Stimulated activated naive CD4-positive, alpha-beta T cell treated with Interleukin-2 at 50 U/mL for 16 hours (primary cell): Measurements from ENCODE around the gene PLAAT3.
"Not testable (repeated sequence)": the region's sequence is repeated elsewhere in the genome, so short reads cannot be mapped to it uniquely, and the experiment has no call there.

Experiments used
- DNase-seq: peaks from one replicate; lab custom pipeline; 2025; lab: John Stamatoyannopoulos, UW

The PLAAT3 gene

DNA sequence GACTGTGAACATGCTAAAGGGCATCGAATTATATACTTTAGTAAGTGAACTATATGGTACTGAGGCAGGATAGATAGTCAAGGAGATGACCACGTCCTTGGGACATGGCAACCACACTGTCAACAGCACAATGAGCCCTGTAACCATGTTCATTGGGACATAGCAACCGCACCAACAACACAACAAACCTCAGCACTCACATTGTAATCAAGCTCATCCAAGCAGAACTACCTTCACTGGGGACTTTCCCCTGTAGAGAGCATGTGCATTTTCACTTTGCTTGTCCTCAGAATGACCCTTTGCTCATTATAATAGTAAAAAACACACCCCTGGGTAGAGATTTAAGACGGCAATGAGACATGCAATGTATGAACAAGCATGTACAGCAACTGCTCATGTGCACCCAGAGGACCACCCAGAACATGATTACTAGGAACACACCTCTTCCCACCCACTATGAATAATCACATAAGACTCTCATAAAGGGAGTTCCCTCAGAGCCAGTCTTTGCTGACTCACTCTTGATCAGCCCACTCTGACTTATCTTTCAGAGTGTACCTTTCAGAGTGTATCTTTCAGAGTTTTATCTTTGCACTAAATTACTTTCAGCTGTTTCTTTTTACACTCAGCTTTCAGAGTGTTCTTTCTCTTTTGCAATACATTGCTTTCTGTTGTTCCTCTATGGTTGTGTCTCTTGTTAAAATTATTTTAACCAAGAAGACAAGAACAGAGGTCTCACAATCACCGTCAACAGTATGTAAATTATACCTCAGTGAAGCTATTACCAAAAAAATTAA lies 47.0 kb downstream of the PLAAT3 start:
- DNase-seq: peak; percentile 65

DNA sequence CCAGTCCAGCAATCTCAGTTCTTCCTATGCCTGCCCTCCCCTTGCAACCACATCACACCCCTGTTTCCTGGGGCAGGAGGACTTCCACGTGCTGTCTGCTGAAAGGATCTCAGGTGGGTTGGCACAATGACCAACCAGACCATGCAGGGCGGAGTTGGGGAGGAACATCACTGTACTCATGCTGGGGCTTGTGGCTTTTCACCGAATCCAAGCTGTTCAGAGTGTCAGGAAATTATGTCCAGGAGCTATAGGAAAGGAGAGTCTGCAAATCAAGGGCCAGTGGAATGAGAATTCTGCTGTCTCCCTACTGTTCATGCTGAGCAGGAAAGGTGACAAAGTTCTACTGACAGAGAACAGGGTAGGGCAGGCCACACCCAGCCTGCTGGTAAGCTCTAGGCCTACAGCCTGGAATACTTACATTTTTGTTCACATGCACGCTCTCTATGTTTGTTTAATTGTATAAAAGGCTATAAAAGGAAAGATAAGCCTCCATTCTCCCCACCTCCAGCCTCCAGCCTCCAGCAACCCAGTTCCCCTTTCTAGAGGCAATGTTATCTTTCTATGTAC lies 49.4 kb downstream of the PLAAT3 start:
- no peak for DNase-seq

DNA sequence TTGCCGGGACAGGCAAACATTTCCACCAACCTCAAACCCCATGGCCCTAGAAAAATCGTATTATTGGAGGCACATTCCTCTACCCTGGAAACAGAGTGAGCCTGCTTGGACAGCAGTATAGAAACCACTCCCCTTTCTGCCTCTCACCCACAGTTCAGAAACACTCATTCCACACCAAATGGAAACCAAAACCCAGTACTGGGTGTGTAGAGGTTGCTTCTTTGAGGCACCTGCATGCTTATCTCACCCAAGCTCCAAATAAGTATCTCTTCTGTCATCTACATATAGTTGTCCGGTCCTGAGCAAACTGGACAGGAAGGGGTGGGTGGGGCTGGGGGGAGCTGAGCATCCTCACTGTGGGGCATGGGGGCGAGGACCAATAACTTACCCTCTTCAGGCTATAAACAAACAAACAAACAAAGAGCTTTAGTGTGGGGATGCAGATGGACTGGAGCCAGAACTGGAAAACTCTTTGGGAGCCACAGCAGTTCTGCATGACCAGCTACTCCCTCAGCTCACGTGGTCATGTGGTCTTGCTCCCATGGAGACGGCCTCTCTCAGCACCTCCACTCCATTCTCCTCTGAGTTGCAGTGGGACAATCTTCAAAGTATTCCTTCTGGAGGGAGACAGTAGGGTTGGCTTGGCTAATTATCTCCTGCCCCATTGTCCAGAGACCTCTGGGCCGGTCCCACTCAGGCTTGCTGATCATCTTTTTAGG lies 50.0 kb downstream of the PLAAT3 start:
- no peak for DNase-seq

DNA sequence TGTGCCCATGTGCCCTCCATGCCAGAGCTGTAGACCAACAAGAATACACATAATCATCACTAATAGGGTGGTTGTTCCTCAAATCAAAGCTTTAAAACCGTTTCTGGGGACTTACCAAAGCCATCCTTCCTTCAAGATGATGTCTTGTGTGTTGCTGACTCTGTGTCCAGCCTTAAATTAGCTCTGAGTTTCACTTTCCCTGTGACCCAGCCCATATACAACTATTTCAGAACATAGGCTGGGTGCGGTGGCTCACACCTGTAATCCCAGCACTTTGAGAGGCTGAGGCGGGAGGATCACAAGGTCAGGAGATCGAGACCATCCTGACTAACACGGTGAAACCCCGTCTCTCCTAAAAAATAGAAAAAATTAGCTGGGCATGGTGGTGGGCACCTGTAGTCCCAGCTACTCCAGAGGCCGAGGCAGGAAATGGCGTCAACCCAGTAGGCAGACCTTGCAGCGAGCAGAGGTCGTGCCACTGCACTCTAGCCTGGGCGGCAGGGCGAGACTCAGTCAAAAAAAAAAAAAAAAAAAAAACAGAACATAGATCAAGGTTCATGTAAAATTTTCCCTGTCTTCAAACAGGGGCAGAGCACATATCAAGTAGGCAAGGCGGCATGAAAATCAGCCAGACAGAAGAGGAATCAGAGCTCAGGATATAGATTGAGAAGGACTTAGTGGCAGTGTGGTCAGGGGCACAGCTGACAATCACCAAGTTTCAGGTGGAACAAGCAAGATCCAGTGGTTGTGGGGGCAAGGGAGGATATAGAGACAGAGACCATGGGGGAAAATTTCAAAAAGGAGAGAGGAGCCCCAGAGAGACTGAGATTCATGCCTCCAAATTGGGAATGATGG lies 50.8 kb downstream of the PLAAT3 start, which contains the start of gene PLAAT2:
TSS of gene PLAAT2 (minus strand) at position 179 of the 855 bp plus-strand sequence. CDS start at position 124, 55 bp downstream.
- no peak for DNase-seq

DNA sequence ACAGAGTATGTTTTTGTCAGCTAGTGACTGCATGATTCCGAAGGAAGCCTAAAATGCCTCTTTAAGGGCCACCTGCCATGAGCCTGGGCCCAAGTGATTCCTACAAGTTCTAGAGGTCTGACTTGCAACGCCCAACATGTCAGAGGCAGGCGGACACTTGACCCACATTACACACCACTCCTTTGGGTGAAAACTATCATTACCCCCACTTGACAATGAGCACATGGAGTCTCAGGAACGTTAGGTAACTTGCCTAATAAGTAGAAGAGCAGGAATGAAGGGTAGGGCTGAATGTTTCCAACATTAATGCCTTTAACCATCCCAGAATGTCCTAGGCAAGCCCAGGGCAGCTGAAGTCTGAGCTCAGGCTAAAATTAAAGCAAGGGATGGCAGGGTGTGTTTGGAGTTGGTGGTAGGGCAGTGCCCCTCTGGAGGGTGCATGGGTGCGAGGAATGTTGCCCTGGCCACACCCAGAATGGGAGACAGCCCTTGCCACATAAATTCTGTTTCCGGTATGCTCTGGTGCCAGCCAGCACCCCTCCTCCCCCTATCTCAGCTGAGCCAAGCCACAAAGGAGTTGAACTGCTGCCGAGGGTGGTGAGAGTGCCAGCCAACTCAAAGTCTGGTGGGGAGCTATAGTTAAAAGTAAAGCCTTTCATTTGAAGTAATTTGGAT lies 53.6 kb downstream of the PLAAT3 start:
- no peak for DNase-seq

DNA sequence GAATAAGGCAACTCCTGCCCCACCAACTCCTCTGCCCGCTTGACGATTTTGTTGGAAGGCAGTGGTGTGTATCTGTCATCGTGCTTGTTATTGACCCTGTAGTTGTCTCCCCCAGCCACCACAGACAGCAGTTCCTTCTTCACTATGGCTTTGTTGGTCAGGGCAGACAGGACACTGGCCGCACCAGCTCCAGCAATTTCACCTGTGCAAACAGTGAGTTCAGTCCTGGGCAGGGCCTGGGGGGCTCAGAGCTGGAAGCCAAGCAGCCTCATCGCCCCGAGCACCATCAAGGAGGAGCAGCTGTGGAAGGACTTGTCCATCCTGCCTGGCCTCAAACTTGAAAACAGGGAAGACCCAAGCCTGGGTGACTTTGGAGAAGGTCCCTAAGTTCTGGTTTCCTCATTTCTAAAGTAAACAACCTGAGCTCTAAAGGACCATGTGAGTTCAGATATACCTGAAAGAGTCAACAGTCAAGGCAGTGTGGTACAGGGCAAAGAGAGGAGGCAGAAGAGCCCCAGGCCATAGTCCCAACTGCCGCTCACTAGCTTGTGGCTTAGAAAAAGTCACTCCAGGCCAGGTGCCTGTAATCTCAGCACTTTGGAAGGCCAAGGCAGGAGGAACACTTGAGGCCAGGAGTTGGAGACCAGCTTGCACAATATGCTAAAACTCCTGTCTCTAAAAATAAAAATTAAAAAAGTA lies 55.6 kb downstream of the PLAAT3 start:
- no peak for DNase-seq

DNA sequence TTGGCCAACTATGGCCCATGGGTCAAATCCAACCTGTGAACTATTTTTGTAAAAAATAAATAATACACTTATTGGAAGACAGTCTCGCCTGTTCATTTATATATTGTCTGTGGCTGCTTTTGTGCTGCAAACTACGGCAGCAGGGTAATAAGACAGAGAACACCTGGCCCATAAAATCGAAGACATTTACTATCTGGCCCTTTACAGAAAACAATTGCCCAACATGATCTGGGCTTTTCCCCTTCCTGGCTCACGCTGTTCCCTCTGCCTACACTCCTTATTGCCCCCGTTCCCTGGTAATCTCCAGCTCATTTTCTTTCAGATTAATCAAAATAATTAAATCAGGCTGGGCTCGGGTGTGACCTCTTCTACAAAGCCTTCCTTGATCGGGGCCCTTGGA lies 56.7 kb downstream of the PLAAT3 start:
- no peak for DNase-seq

DNA sequence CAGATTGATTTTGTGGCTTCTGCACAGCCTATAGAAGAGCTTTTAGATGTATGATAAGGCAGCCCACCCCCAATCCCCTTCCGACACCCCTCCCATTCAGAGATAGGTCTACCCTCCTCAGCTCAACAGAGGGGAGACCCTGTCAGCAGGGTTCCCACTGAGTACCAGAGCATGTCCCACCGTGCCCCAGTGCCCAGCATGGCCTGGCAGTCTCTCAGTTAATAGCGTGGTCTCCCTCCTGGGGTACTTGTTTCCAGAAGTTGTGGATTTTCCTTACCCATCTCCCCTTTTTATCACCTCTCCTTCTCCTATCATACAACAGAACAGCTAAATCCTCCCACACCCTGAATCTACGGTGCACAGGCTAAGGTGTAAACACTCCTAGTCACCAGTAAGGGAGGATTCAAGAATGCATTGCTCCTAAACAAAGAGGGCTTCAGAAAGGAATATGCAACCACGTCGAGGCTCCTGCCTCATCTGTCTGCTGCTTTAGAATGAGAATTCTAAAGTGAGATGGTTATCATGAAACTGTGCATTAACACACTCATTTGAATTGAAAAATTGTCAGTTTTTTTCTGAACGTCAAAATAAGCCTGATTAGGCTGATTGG lies 57.7 kb downstream of the PLAAT3 start:
- no peak for DNase-seq

DNA sequence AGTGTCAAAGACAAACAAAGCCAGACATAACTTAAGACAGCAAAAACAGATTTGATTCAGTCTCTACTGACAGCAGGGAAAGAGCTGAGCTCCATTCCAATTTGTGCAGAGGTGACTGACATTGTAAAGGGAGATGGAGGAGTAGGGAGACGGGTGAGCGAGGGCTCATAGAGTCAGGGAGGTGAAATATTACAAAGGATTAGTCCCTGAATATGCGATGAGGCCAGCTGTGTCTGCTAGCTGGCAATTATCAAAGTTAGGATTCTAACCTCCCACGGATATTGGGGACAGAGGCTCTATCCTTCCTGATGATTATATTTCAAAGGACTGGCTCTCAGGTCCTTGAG lies 59.4 kb downstream of the PLAAT3 start:
- no peak for DNase-seq

DNA sequence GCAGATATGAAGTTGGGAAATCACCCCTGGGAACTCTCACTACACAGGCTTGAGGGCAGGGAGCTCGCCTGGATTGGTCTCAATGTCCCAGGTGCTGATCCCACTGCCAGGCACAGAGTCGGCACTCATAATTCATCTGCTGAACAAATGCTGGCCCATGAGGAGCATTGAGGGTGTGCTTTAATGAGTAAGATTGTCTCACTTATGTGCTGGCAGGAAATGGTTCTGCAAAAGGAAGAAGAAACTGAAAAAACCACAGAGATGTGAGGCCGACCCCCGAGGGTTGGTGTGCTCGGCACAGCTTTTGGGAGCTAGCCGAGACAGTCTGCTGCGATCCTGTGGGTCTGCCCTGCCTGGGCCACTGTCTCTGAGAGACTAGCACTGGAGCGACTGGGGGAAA lies 60.5 kb downstream of the PLAAT3 start:
- DNase-seq: peak; percentile 24

DNA sequence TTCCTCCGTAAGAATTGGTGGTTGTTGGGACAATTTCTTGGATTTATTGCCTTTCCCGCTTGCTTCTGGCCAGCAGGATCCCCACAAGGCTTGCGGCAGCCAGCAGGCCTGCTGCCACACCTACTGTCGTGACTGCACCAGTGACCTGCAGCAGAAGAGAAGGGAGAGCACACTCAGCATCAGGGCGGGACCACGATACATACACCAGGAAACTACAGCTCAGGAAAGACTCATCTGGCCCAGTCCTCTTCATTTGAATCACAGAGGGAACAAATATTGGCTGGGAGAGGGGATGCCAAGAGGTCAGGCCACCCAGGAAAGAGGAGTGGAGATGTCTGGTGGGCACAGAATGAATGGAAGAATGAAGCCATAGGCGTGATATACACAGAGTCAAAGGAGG lies 61.3 kb downstream of the PLAAT3 start:
- no peak for DNase-seq

DNA sequence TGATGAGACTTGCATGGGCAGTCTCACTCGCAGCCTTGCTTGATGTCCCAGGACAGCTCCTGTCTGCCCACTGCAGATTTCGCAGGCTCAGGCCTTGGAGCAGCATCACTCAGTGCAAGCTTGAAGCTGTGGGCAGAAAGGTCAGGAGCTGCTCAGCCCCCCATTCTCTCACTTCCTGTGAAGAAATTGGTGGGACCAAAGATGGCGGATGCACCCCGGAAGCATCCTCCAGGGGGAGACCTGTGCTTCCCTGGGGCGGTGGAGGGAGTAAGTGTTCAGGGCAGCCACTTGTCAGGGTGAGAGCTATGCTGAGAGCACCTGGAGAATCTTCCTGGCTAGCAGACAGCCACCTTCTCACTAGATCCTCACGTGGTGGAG lies 62.4 kb downstream of the PLAAT3 start:
- no peak for DNase-seq

DNA sequence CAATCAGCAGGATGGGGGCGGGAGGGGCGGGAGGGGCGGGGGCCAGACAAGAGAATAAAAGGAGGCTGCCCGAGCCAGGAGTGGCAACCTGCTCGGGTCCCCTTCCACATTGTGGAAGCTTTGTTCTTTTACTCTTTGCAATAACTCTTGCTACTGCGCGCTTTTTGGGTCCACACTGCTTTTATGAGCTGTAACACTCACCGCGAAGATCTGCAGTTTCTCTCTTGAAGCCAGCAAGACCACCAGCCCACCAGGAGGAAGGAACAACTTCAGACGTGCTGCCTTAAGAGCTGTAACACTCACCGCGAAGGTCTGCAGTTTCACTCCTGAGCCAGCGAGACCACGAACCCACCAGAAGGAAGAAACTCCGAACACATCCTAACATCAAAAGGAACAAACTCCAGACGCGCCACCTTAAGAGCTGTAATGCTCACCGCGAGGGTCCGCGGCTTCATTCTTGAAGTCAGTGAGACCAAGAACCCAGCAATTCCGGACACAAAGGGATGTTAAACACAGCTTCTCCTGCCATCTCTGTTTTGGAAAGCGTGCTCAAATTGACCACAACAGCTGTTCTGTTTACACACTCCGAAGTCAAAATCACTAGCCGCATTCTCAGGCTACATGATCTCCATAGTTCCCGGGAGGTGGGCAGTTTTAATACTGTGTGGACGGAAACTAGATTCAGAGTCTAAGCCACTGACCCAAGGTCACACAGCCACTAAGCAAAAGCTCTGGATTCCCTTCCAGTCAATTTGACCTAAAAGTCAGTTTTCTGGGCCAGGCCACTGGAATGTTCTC lies 62.9 kb downstream of the PLAAT3 start:
- no peak for DNase-seq

DNA sequence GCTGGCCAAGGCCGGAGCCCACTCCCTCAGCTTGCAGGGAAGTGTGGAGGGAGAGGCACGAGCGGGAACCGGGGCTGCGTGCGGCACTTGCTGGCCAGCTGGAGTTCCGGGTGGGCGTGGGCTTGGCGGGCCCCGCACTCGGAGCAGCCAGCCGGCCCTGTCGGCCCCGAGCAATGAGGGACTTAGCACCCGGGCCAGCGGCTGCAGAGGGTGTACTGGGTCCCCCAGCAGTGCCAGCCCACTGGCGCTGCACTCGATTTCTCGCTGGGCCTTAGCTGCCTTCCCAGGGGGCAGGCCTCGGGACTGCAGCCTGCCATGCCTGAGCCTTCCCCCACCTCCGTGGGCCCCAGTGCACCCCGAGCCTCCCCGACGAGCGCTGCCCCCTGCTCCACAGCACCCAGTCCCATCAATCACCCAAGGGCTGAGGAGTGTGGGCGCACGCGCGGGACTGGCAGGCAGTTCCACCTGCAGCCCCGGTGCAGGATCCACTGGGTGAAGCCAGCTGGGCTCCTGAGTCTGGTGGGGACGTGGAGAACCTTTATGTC lies 64.0 kb downstream of the PLAAT3 start:
- DNase-seq: not testable (repeated sequence)

DNA sequence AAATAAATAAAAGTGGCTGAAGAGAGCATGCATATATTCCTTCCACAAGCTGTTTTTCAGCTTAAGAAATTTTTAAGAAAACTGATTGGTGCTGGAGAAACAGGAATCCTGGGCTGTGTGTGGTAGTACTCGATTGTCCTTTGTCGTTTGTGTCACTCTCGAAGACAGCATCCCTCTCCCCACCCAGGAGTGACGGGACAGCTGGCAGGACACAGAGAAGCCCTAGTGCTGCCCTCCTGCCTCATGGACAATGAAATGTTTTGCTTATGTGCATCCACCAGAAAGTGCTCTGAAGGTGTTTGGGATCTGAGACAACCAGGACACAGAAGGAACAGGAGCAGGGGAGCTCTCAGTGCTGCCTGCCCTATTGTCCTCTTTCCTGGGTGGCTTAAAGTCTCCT lies 64.8 kb downstream of the PLAAT3 start:
- DNase-seq: no peak

DNA sequence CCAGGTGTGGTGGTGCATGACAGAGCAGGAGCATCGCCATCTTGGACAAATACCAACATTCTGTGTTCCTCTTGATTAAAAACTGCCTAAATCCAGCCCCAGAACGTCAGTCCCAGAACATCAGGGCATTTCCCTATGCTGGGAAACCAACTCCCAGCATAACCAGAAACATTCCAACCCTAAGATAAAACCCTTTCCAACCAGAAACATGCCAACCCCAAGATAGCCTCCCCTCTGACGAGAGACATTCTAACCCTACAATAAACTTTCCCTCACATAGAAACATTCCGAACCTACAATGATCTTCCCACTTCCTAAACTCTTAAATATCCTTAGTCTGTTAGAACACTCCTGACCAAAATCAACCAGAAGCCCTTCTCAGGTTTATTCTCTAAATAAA lies 66.1 kb downstream of the PLAAT3 start:
- no peak for DNase-seq

DNA sequence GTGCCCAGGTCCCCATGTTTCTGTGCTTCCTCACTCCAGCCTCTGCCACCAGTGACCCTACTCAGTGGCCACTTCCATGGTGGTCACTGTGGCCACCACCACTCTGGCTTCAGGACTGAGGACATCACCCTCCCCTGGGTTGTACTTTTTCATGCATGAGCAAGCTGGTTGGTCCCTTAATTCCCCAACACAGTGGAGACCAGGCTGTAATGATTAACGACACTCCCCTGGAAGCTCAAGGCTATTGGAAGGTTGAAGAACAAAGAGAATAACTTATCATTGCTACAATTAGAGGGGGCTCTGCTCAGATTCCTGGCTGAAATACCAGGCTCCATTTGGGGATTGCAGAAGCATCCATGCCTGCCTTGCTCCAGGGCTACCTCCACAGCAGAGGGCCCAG lies 67.2 kb downstream of the PLAAT3 start:
- no peak for DNase-seq

DNA sequence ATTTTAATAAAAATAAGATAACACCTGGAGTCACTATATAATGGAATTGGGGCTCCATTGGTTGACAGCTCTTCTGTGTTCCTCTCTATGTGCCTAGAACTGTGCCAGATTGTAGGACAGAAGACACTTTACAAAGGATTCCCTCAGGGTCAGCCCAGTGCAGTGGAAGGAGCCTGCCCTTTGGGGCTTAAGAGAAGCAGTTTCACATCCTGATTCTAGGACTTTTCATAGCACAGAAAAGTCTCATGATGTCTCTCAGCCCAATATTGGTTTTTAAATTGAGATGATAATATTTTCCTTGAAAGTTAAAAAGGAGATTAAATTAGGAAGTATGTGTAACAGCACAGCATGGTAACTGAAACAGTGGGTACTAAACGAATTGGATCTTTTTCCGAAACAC lies 70.5 kb downstream of the PLAAT3 start:
- DNase-seq: no peak

DNA sequence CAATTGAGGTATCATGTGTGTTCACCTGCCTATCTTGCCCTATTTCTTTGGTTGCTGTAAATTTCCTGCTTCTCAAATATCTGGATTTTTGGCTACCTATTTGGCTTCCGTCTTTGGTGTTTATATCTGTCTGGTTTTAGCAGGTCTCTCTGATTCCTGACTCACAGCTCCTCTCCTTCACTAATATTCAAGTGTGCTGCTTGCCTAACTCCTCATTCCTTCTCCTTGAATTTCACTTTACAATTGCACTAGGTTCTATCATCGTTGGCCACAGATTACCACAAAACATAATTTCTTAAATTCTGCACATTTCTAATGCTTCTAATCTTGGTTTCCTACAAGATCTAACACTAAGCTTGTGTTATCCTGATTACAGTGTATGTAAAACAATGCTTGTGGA lies 71.7 kb downstream of the PLAAT3 start:
- DNase-seq: not testable (repeated sequence)
